ENCODE results near the gene RAG2. TPM values are rescaled to one million over a fixed set of nuclear protein-coding genes. Genes with fewer than 3 reads are reported as not detected.

The RAG2 gene
- total RNA-seq, 1 donor from 2014 or later = not detected

DNA sequence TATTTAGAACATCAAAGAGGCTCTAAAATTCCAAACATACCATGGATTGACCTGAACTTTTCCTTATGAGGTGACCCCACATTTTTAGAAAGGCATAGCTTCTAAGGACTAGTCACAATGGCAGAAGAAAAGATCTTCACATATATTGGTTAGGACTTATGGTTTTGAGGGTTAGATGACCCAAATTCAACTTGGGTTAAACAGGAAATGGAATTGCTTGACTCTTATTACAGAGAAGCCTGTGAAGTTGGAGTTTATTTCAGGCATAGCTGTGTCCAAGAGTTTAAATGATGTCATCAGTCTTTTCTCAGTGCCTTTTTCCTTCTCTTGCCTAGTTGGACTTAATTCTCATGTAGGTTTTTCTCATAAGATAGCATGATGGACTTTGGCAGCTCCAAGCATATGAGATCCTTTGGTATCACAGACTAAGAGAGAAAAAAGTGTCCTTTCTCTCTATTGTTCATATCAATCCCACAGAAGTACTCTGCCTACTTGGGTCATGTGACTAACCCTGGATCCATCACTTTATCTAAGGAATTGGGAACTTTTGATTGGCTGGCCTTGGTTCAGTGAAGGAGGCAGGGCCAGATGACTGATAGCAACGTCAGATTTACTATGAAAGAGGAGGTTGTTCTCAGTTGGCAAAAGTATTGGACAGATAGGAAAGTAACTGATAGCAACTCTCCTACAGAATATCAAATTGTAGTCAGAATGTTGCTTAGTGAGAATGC is 47.5 kb downstream of the RAG2 start:
- Histone ChIP-seq H3K4me1 (no peaks in the 10 kb centered on the region), H3K27ac (no peak overlapping the region), H3K4me3 (no peak overlapping the region), H3K36me3 (no peaks in the 10 kb centered on the region), H3K27me3 (ENCODE audit: low read depth) (no peaks in the 10 kb centered on the region), H3K9me3 (no peaks in the 10 kb centered on the region)
- no peak for DNase-seq
- TF ChIP-seq, protein P1, sequence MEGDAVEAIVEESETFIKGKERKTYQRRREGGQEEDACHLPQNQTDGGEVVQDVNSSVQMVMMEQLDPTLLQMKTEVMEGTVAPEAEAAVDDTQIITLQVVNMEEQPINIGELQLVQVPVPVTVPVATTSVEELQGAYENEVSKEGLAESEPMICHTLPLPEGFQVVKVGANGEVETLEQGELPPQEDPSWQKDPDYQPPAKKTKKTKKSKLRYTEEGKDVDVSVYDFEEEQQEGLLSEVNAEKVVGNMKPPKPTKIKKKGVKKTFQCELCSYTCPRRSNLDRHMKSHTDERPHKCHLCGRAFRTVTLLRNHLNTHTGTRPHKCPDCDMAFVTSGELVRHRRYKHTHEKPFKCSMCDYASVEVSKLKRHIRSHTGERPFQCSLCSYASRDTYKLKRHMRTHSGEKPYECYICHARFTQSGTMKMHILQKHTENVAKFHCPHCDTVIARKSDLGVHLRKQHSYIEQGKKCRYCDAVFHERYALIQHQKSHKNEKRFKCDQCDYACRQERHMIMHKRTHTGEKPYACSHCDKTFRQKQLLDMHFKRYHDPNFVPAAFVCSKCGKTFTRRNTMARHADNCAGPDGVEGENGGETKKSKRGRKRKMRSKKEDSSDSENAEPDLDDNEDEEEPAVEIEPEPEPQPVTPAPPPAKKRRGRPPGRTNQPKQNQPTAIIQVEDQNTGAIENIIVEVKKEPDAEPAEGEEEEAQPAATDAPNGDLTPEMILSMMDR (IDR thresholded peaks at IDR 0.05) = no peak
- intact Hi-C loops (cut with DNase I) = no loop called here
- ATAC-seq = no peak

Other genes starting within 250 kb of the RAG2 start
- gene TRAF6, start 88.0 kb downstream of the RAG2 start, total RNA-seq = 13.7 TPM
- 1.3 TPM for gene RAG1, start 30.2 kb downstream of the RAG2 start, total RNA-seq
- gene IFTAP, start 3.7 kb downstream of the RAG2 start, total RNA-seq = 15.2 TPM

Measured in lower lobe of right lung (tissue), 2 donors.